Epithelial cell of alveolus of lung (primary cell): ENCODE measurements around the gene DYNAP. TPM values are rescaled to one million over a fixed set of nuclear protein-coding genes. Genes with fewer than 3 reads are reported as not detected.

Source experiments
- total RNA-seq: library from RNA; depleted of rRNA; stranded (reverse); fragments of >200 nt; gene quantifications from 2 replicates; pipeline ENCODE4 v1.2.1, GENCODE V29; 2015

DYNAP gene, protein sequence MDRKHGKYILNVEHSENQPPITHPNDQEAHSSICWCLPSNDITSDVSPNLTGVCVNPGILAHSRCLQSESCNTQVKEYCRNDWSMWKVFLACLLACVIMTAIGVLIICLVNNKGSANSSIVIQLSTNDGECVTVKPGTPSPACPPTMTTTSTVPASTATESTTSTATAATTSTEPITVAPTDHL
- total RNA-seq = not detected in 2 replicates

DNA sequence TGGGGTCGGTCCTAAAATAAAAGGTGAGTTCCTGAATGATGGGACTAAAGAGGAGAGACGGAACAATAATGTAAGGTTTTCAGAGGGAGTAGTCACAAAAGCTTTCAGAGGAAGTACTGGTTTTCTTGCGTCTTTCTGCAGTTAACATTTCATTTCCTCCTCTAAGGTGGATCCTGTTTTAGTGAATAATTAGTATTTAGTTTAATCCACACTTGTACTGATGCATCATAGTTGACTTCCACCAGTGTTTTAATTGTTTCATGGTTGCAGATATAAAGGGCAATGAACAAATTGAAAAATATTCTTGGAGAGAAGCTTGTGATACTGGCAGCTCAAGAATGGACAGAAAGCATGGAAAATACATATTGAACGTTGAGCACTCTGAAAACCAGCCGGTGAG lies at the start of gene DYNAP:
Gene DYNAP, plus strand, starts transcription at position 301 of the 400 bp plus-strand sequence. Its CDS starts 38 bp downstream, at position 339.

Other genes starting within 250 kb of the DYNAP start
- gene STARD6, start 233.4 kb upstream of the DYNAP start, total RNA-seq = not detected in 2 replicates
- 4.5 and 5.2 TPM in 2 replicates for gene C18orf54, start 233.3 kb upstream of the DYNAP start, total RNA-seq
- 0.08 and 7.5 TPM in 2 replicates for gene RAB27B, start 237.2 kb downstream of the DYNAP start, total RNA-seq